NCI-H2196 (cell line): Measurements from ENCODE around the gene KCTD4.
"Not testable (repeated sequence)": the region's sequence is repeated elsewhere in the genome, so short reads cannot be mapped to it uniquely, and the experiment has no call there.

ENCODE experiments used
- DNase-seq: peaks from one replicate; lab custom pipeline; 2025; ENCODE audit not compliant: unreplicated experiment; lab: John Stamatoyannopoulos, UW

KCTD4 gene

DNA sequence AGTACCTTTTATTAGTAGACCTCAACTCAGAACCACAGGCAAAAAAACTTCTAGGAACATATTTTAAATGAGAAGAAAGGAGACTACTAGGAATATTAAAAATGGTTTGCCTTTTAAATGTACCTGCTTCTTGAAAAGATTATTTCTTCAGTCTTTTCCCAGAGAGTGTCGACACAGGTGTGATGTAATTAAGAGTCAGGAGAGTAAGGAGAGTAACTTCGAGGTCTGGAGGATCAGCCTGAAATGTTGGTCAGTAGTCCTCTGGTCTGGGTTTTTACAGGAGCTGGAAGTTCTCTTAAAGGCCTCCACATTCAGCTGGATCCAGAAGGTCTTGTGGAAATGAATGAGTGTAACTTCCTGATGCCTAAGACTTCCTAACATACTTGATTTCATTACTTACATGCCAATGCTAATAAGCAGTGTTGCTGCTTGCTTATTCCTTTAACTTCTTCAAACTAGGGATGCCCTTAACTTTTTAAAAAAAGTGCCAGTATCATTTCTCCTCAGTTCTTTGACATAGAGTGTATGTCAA, at the start of gene KCTD4:
Gene KCTD4 (minus strand): TSS at position 345 of the 532 bp plus-strand sequence. CDS start 6,478 bp downstream, outside the sequence.
- DNase-seq = no peak

DNA sequence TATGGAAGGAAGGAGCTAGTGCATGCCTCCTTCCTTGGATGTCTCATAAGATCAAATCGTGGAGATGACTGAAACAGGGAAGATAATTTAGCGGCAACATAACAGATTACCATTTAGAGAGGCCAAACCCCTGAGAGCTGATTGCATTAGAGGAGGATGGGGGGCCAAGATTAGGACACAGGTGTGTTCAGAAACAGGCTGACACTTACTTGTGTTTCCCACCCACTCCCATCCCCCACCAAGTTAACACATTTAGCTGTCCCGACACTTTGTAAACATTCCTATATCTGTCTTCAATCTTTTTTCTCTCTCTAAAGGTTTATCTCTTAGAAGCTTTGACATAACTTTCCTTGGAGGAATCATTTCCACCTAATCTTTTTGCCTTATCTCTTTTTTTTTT, 48.8 kb upstream of the KCTD4 start:
- DNase-seq = no peak

DNA sequence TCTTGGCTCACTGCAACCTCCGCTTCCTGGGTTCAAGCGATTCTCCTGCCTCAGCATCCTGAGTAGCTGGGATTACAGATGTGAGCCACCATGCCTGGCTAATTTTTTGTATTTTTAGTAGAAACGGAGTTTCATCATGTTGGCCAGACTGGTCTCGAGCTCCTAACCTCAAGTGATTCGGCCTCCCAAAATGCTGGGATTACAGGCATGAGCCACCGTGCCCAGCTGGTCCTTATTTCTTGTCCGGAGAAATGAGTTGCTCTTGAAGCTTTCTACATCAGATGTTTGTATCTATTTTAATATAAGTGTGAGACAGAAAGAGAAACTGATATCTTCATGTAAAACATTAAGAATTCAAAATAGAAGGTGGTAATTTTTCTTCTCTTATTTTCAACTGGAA, 43.9 kb upstream of the KCTD4 start:
- DNase-seq = not testable (repeated sequence)

DNA sequence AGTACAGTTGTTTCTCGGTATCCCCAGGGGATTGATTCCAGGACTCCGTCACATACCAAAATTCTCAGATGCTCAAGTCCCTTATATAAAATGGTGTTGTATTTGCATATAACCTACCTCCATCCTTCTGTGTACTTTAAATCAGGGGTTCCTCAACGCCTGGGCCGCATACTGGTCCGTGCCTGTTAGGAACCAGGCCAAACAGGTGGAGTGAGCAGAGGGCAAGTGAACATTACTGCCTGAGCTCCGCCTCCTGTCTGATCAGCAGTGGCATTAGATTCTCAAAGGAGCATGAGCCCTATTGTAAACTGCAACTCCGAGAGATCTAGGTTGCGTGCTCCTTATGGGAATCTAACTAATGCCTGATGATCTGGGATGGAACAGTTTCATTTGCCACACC, 42.2 kb upstream of the KCTD4 start:
- DNase-seq = no peak

DNA sequence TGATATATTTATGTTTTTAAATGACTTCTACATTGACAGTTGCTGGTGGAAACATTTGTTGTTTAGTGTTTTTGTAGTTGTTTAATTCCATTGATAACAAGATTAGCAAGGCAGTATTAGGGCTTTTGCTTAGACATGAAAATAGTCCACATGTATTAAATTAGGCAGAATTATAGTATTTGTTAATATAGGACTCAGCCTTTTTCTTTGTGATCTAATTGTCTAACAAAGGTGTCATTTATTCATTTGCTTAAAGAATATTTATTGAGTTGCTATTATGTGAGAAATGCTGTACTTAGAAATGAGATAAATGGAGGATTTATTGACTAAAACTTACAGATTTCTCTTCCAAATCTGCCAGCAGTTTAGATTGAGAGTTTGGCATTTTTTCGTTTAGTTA, 41.7 kb upstream of the KCTD4 start:
- DNase-seq = no peak

DNA sequence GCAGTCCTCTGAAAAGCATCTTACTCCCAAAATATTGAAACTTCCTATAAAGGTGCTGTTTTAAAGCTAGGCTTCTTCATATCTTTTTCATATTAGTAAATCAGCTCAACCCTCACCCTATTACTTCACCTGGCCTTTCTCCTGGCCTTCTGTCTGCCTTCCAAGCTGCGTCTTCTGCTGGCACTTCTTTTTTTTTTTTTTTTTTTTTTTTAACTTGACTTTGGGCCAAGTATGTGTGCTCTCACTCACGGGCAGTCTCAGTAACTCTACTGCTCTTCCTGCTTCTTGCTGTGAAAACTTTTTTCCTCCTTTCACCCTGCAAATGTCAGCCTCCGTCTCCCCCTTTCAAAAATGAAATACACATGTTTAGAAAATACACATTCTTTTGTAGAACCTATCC, 41.2 kb upstream of the KCTD4 start:
- no peak for DNase-seq

DNA sequence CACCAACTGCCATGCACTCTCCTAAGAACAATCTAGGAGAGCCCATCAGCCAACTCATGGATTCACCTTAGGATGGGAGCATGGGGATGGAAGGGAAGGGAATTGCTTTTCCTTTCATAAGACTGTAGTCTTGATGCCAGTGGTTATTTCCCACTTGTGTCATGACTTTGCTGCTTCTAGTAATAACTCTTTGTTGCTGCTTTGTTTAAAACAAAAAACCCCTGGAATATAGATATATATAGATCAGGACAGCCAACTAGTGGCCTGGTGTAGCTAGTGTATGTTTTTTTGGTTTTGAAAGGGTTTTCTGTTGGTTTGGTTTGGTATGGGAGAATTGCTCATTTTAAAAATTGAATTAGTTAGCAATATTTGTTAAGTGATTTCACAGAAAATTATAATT, 39.3 kb upstream of the KCTD4 start:
- no peak for DNase-seq

DNA sequence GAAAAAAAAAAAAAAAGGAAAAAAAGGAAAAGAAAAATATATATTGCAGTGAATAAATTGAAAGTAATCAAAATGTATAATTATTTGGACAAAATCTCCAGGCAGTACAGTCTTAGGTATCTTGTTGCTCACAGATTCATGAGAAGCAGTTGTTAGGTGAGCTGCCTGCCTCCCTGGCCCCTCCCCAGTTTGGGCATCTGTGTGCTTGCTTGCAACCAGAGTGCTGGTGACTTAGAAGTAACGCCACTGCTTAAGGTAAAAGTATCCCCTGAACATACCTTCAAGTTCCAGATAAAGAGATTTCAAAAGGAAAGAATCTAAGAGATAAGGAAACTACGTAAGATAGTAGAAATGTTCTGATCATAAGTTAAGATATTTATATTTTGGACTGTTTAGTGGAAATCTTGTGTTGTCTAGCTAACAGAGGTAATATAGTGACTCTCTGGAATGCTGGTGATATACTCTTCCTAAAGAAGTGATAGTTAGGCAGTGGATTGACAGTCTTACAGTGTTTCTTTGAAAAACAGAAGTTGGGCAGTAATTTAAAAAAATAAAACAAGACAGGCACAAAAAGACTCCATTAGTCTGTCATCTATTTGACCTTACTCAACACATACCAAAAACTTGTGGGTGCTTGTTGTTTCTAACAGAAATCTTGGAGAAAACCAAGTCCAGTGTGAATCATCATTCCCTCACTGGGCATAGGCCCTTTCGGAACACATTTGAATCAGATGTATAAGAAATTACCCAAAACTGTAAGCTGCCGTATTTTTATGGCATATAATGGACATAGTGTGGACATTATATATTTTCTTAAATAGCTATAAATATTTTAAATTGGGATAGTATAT, 38.3 kb upstream of the KCTD4 start:
- no peak for DNase-seq

DNA sequence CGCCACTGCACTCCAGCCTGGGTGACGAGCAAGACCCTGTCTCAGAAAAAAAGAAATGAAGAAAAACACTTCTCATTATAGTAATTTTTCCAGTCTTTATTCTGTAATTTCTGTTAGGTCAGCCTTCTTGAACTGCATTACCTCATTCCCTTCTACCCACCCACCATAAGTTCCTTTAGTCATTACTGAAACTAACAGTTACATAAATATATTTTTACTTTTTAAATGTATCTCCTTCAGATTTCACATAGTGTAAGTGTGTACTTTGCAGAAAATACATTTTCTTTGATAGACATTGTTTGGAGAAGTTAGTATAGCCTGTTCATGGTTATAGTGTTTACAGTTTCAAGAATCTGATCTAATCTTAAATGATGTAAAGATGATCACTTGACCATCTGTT, 31.7 kb upstream of the KCTD4 start:
- no peak for DNase-seq

DNA sequence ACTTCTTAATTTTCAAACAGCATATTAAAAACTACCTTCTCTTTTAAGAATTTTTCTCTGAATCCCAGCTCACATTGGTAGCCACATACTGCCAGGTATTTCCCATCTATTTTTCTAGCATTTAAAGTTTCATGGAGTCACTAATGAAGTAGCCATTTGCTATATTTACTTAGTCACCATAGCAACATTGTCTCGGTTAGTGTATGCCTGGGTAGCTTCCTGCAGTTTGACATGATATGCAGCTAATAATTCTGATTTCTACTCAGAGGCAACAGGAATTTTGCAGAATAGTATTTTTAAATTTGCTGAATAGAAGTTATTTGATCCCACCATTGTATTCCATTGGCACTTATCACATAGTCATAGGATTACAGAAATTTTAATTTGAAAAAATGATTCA, 30.9 kb upstream of the KCTD4 start:
- peak; percentile 1 for DNase-seq

DNA sequence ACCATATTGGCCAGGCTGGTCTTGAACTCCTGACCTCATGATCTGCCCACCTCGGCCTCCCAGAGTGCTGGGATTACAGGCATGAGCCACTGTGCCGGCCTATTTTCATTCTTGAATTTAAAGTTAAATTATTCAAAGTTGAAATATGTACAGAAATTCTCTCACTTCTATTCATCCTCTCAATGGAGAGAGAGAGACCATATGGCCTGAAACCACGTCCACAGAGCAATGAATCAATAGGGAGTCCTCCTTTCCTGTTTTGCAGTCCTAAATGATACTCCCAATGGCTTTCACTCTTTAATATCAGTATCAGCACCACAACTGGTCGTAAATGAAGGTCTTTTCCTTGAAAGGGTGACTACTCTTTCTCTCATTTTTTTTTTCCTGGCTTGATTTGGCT, 30.5 kb upstream of the KCTD4 start:
- DNase-seq = no peak

DNA sequence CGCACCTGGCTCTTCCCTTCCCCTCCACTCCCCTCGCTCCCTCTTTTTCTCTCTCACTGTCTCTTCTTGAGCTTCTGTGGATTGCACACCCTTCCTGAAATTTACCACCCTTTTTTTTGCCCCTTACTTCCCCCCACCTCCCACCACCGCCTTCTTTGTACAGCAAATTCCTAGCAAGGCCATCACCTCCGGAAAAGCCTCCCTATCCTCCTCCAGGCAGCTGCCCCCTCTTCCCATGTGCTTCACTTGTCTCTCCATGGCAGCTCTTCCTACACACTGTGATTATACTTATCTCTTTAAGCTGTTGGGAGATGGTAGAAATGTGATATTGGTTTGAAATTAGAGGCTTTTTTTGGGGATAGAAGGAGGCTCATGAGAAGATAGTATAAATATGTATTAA, 28.3 kb upstream of the KCTD4 start:
- DNase-seq = no peak

DNA sequence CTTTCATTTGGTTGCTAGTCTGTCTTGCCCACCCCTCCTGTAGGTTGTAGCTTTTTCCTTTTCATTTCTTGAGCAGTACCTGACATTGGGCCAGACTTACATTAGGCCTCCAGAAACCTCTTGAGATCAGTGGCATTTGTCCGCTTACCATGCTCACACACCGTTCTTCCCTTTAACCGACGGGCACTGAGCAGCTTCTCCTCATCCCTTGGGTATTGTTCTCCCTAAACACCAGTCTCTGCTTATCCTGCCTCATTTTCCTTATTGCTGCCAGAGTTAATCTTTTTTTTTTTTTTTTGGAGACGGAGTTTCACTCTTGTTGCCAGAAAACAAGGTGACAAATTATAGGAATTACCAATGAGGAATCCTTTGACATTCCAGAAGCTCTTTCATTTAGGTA, 27.2 kb upstream of the KCTD4 start:
- DNase-seq = no peak

DNA sequence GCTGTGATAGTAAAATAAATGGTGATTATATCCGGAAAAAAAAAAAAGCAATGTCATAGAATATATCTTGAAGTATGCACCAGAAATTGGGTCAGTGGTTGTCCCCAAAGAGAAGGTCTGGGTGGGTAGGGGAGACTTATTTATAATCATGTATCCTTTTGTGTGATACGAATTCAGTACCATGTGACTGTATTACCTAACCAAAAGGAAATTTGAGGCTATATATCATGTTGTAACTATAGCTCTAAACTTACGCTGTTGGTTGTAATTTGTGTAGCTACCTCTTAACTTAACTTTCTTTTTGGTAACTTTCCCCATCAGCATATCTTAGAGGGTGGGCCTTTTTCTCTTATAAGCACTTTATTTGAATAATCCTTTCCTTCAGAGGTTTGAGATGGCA, 25.2 kb upstream of the KCTD4 start:
- DNase-seq = no peak

DNA sequence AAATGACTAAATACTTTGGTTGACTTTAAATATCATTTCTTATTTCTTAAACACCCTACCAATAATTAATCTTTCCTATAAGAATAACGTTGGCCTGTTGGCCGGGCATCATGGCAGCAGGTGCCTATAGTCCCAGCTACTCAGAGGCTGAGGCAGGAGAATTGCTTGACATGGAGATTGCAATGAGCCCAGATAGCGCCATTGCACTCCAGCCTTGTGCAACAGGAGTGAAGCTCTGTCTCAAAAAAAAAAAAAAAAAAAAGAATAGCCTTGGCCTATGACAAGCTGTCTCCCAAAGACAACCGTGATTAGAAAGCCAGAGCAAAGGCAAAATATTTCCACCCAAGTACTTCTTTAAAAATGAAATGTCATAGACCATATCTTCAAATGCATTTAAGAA, 24.5 kb upstream of the KCTD4 start:
- no peak for DNase-seq

DNA sequence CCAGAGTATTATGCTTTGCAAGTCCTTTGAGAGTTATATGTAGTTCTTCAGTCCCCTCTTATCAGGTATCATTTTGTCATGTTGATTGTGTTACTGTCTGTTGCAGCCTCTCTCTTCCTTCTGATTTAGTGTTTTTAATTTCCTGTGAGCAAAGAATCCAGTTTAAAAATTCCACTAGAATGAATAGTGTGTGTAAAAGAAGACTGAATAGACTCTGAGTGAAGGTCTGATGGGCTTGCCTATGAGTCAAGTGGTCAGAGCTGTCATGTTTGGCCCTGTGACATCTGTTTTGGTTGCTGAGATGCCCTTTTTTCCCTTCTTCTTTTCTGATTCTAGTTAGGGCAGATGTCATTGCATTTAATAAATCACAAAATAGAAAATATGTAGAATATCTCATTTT, 23.3 kb upstream of the KCTD4 start:
- DNase-seq = no peak

DNA sequence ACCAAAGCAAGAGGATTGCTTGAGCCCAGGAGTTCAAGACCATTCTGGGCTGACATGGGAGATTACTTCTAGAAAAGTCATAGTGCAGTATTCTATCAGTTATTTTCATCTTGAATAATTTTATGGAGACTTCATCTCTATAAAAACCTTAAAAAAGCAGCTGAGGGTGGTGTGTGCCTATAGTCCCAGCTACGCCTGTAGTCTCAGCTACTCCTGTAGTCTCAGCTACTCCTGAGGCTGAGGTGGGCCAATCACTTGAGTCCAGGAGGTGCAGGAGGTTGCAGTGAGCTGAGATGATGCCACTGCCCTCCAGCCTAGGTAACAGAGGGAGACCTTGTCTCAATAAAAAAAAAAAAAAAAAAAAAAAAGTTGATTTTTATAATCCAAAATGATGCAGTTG, 22.1 kb upstream of the KCTD4 start:
- no peak for DNase-seq

DNA sequence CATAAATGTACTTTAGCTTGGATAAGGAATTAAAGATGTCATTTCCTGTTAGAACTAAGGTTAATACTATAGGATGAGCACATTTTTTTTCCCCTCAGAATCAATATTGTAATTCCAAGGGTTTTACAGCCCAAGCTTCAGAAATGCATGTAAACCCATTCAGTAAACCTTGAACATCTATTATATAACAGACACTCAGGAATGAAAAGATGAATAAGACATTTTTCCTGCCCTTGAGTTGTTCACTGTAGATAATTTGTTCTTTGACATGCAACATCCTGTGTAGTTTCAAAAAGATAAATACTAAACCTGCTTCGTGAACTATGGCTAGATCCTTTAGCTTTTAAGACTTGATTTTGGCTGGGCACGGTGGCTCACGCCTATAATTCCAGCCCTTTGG, 21.7 kb upstream of the KCTD4 start:
- DNase-seq = no peak

DNA sequence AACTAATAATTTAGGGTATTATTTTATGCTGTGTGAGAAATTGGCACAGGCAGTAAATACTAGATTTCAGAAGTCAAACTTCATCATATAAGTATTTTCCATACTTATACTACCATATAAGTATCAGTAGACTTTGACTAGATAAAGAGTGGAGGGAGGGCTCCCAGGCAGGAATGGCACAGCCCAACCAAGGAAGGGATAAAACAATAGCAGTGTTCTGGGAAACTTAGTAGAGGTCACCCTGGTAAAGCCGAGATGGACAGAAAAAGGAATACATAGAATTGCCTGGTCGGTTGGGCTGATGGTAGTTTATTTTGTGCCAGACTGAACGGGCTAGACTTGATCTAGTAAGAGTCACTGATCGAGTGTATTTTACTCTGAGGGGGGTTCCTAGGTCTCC, 19.6 kb upstream of the KCTD4 start:
- no peak for DNase-seq

DNA sequence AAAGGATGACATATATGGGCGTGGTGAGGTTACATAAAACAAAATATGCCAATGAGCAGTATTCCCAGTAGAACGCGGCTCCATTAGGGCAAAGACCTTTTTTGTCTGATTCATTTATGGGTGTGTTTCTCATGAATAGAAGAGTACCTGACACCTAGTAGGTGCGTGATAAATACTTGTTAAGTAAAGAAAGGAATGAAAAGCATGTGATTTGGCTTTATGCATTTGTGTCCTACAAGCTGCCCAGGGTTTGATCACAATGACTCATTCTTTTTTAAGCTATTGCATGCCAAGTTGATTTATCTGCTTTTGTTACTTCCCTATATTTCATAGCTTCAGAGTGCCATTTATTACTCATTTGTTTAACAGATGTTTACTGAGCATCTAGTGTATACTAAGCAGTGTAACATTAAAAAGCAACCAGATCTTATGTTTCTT, 19.1 kb upstream of the KCTD4 start:
- no peak for DNase-seq

DNA sequence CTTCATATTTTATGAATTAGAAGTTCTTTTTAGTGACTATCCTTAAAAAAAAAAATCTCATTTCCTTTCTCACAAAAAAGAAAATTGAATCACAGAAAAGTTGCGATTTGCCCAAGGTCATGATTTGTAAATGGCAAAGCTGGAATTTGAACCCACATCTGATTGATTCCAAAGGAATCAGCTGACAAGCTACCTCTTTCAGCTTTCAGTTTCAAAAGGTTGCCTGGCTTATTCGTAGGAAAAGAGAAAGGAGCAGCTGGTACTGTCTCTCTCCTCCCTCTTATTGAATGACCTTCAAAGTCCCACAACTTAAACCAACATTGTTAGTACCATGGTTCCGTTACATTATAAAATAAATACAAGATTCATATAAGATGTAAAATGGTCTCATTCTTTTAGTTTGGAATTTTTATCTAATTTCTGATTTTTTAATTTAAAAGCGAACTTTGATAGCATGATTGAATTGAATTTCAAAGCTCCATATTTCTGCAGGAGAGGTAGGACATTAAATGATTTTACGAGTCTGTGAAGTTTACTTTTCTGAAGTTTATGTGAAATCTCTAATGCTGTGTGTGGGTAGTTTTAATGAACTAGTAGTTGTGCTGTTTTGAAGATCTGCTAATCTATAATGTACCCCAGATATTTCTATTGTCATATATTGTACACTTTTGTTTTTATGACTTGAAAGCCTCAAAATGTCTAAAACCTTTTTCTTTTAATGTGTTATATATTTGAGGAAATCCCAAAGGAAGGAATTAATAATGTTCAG, 18.5 kb upstream of the KCTD4 start:
- DNase-seq = no peak

DNA sequence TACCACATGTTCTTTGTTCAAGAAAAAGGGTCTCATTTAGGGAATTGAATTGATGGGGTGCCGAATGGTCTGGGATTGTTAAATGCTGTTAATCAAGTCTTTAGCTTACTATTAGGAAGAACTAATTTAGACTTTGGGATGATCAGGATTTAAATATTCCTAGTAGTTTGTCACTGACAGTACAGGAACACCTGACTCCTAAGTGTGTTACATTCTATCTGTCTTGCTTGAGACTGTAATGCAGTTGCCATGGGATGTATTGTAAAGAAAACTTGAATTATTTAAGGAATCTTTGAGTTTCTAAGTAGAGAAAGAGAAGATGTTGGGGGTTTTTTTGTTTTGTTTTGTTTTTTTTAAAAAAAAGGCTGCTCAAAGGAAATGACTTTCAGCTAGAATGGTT, 17.8 kb upstream of the KCTD4 start:
- no peak for DNase-seq
